ENCODE measurements around the gene RPAP2.

Gene RPAP2

GRCh38 chr1:92324784-92325183 is 25.9 kb downstream of the RPAP2 start:
- no peak overlapping the region for H3K4me3 ChIP-seq (ENCODE audit: low read depth, low read length)
- H3K4me1 ChIP-seq (ENCODE audit: control insufficient read depth, insufficient read depth, low read length) = no peaks in the 10 kb centered on the region
- H3K27ac ChIP-seq (ENCODE audit: low read depth, low read length) = no peak overlapping the region
- no peaks in the 10 kb centered on the region for H3K27me3 ChIP-seq (ENCODE audit: control insufficient read depth, insufficient read depth, low read length)
- no peak overlapping the region for H3K9ac ChIP-seq (ENCODE audit: low read length)
- peaks cover 57% of the 10 kb centered on the region for H3K36me3 ChIP-seq (ENCODE audit: control insufficient read depth, insufficient read depth, low read length)
- peaks cover 22% of the 10 kb centered on the region for H3K9me3 ChIP-seq (ENCODE audit: control insufficient read depth, insufficient read depth, low read depth, low read length)

- H3K4me3 ChIP-seq (ENCODE audit: low read depth, low read length) = no peak overlapping the region
Observed at GRCh38 chr1:92326681-92327080, 27.8 kb downstream of the RPAP2 start.

GRCh38 chr1:92327794-92328193 is 28.9 kb downstream of the RPAP2 start:
- peaks cover 22% of the 10 kb centered on the region for H3K9me3 ChIP-seq (ENCODE audit: control insufficient read depth, insufficient read depth, low read depth, low read length)
- peaks cover 50% of the 10 kb centered on the region for H3K36me3 ChIP-seq (ENCODE audit: control insufficient read depth, insufficient read depth, low read length)

More at GRCh38 chr1:92326681-92327080, 27.8 kb downstream of the RPAP2 start:
- Histone ChIP-seq H3K9ac (ENCODE audit: low read length) (no peak overlapping the region), H3K27ac (ENCODE audit: low read depth, low read length) (no peak overlapping the region), H3K27me3 (ENCODE audit: control insufficient read depth, insufficient read depth, low read length) (no peaks in the 10 kb centered on the region), H3K4me1 (ENCODE audit: control insufficient read depth, insufficient read depth, low read length) (no peaks in the 10 kb centered on the region), H3K36me3 (ENCODE audit: control insufficient read depth, insufficient read depth, low read length) (peaks cover 50% of the 10 kb centered on the region), H3K9me3 (ENCODE audit: control insufficient read depth, insufficient read depth, low read depth, low read length) (peaks cover 22% of the 10 kb centered on the region)

DNA sequence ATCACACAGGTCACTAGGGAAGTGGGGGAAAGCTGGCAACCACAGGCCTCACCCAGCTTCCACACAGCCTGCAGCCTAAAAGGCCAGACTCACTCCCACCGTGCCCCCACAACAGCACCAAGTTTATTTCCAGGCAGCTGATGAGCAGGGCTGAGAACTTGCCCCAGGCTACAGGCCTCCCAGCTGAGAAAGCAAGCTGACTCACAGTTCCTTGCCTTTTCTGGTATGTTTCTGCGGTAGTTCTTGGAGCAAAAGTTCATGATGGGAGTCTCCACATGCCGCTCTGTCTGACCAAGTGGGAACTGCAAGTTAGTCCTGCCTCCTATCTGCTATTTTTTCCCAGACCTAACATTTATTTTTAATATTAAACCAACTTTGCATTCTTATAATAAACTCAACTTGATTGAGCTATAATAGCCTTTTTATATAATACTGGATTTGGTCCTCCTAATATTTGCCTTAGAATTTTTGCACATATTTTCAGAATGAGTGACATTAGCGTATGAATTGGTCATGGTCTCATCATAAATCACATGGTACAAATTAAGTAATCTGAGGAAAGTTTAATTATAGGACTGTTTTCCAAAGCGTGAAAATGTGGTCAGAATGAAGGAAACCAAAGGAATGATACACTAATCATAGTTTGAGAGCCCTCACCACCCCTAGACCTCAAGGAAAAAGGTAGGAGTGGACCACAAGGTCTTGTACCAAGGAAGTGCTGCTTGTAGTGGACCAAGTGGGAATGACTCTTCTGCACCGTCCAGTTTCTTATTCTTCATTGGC is 30.7 kb downstream of the RPAP2 start:
- Histone ChIP-seq H3K27me3 (ENCODE audit: control insufficient read depth, insufficient read depth, low read length) (no peaks in the 10 kb centered on the region), H3K4me1 (ENCODE audit: control insufficient read depth, insufficient read depth, low read length) (no peaks in the 10 kb centered on the region), H3K9me3 (ENCODE audit: control insufficient read depth, insufficient read depth, low read depth, low read length) (peaks cover 22% of the 10 kb centered on the region), H3K9ac (ENCODE audit: low read length) (no peak overlapping the region), H3K36me3 (ENCODE audit: control insufficient read depth, insufficient read depth, low read length) (peaks cover 44% of the 10 kb centered on the region), H3K4me3 (ENCODE audit: low read depth, low read length) (no peak overlapping the region), H3K27ac (ENCODE audit: low read depth, low read length) (no peak overlapping the region)

More at GRCh38 chr1:92327794-92328193, 28.9 kb downstream of the RPAP2 start:
- H3K4me3 ChIP-seq (ENCODE audit: low read depth, low read length) = no peak overlapping the region
- H3K27ac ChIP-seq (ENCODE audit: low read depth, low read length) = no peak overlapping the region
- no peak overlapping the region for H3K9ac ChIP-seq (ENCODE audit: low read length)
- H3K27me3 ChIP-seq (ENCODE audit: control insufficient read depth, insufficient read depth, low read length) = no peaks in the 10 kb centered on the region
- H3K4me1 ChIP-seq (ENCODE audit: control insufficient read depth, insufficient read depth, low read length) = no peaks in the 10 kb centered on the region

- H3K4me3 ChIP-seq (ENCODE audit: low read depth, low read length) = no peak overlapping the region
- peaks cover 38% of the 10 kb centered on the region for H3K36me3 ChIP-seq (ENCODE audit: control insufficient read depth, insufficient read depth, low read length)
- no peak overlapping the region for H3K9ac ChIP-seq (ENCODE audit: low read length)
- no peaks in the 10 kb centered on the region for H3K27me3 ChIP-seq (ENCODE audit: control insufficient read depth, insufficient read depth, low read length)
- H3K9me3 ChIP-seq (ENCODE audit: control insufficient read depth, insufficient read depth, low read depth, low read length) = no peaks in the 10 kb centered on the region
- no peak overlapping the region for H3K27ac ChIP-seq (ENCODE audit: low read depth, low read length)
- no peaks in the 10 kb centered on the region for H3K4me1 ChIP-seq (ENCODE audit: control insufficient read depth, insufficient read depth, low read length)
Observed at GRCh38 chr1:92333668-92334067, 34.8 kb downstream of the RPAP2 start.

GRCh38 chr1:92340154-92340553 is 41.3 kb downstream of the RPAP2 start:
- Histone ChIP-seq H3K36me3 (ENCODE audit: control insufficient read depth, insufficient read depth, low read length) (peaks cover 28% of the 10 kb centered on the region), H3K9me3 (ENCODE audit: control insufficient read depth, insufficient read depth, low read depth, low read length) (no peaks in the 10 kb centered on the region), H3K9ac (ENCODE audit: low read length) (no peak overlapping the region), H3K4me3 (ENCODE audit: low read depth, low read length) (no peak overlapping the region), H3K27me3 (ENCODE audit: control insufficient read depth, insufficient read depth, low read length) (no peaks in the 10 kb centered on the region), H3K4me1 (ENCODE audit: control insufficient read depth, insufficient read depth, low read length) (no peaks in the 10 kb centered on the region), H3K27ac (ENCODE audit: low read depth, low read length) (no peak overlapping the region)

GRCh38 chr1:92342401-92342800 is 43.5 kb downstream of the RPAP2 start:
- H3K27me3 ChIP-seq (ENCODE audit: control insufficient read depth, insufficient read depth, low read length) = no peaks in the 10 kb centered on the region
- no peaks in the 10 kb centered on the region for H3K9me3 ChIP-seq (ENCODE audit: control insufficient read depth, insufficient read depth, low read depth, low read length)
- no peak overlapping the region for H3K27ac ChIP-seq (ENCODE audit: low read depth, low read length)
- H3K9ac ChIP-seq (ENCODE audit: low read length) = no peak overlapping the region
- H3K36me3 ChIP-seq (ENCODE audit: control insufficient read depth, insufficient read depth, low read length) = peaks cover 27% of the 10 kb centered on the region
- no peaks in the 10 kb centered on the region for H3K4me1 ChIP-seq (ENCODE audit: control insufficient read depth, insufficient read depth, low read length)
- H3K4me3 ChIP-seq (ENCODE audit: low read depth, low read length) = no peak overlapping the region

DNA sequence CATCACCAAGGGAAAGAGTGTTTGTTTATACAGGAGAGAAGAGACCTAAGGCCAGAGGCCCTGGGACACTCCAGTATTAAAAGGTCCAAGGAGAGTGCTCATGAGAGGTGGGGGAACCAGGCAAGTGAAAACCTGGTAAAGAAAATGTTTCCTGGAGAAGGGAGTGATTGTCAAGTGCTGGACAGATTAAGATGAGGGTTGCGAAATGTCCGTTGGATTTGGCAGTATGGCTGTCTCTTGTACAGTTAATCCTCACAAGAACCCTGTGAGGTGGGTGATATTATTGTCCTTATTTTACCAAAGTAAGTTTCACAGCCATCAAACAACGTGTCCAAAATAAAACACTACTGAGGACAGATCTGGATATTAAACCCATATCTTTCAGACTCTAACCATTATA is 44.2 kb downstream of the RPAP2 start:
- Histone ChIP-seq H3K9me3 (ENCODE audit: control insufficient read depth, insufficient read depth, low read depth, low read length) (no peaks in the 10 kb centered on the region), H3K4me1 (ENCODE audit: control insufficient read depth, insufficient read depth, low read length) (no peaks in the 10 kb centered on the region), H3K9ac (ENCODE audit: low read length) (no peak overlapping the region), H3K27me3 (ENCODE audit: control insufficient read depth, insufficient read depth, low read length) (no peaks in the 10 kb centered on the region), H3K27ac (ENCODE audit: low read depth, low read length) (no peak overlapping the region), H3K4me3 (ENCODE audit: low read depth, low read length) (no peak overlapping the region), H3K36me3 (ENCODE audit: control insufficient read depth, insufficient read depth, low read length) (peaks cover 30% of the 10 kb centered on the region)

- peaks cover 49% of the 10 kb centered on the region for H3K36me3 ChIP-seq (ENCODE audit: control insufficient read depth, insufficient read depth, low read length)
- H3K9me3 ChIP-seq (ENCODE audit: control insufficient read depth, insufficient read depth, low read depth, low read length) = peaks cover 3% of the 10 kb centered on the region; the same call in 1 of the 2 replicates
- H3K9ac ChIP-seq (ENCODE audit: low read length) = no peak overlapping the region
- no peaks in the 10 kb centered on the region for H3K4me1 ChIP-seq (ENCODE audit: control insufficient read depth, insufficient read depth, low read length)
- H3K4me3 ChIP-seq (ENCODE audit: low read depth, low read length) = no peak overlapping the region
- H3K27ac ChIP-seq (ENCODE audit: low read depth, low read length) = no peak overlapping the region
- no peaks in the 10 kb centered on the region for H3K27me3 ChIP-seq (ENCODE audit: control insufficient read depth, insufficient read depth, low read length)
Observed at GRCh38 chr1:92346866-92347640, 48.2 kb downstream of the RPAP2 start.

DNA sequence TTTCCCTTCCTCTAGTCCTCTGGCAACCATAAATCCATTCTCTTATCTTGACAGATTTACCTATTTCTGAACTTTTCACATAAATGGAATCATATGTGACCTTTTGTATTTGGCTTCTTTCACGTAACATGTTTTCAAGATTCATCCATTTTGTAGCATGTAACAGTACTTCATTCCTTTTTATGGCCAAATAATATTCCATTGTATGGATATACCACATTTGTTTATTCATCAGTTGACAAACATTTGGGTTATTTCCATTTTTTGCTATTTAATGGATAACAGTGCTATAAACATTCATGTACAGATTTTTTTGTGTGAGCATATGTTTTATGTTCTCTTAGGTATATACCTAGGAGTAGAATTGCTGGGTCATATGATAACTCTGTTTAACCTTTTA is 54.0 kb downstream of the RPAP2 start:
- Histone ChIP-seq H3K36me3 (ENCODE audit: control insufficient read depth, insufficient read depth, low read length) (peaks cover 51% of the 10 kb centered on the region), H3K4me3 (ENCODE audit: low read depth, low read length) (no peak overlapping the region), H3K27me3 (ENCODE audit: control insufficient read depth, insufficient read depth, low read length) (no peaks in the 10 kb centered on the region), H3K4me1 (ENCODE audit: control insufficient read depth, insufficient read depth, low read length) (no peaks in the 10 kb centered on the region), H3K9ac (ENCODE audit: low read length) (no peak overlapping the region), H3K27ac (ENCODE audit: low read depth, low read length) (no peak overlapping the region), H3K9me3 (ENCODE audit: control insufficient read depth, insufficient read depth, low read depth, low read length) (peaks cover 10% of the 10 kb centered on the region)

- Histone ChIP-seq H3K27ac (ENCODE audit: low read depth, low read length) (no peak overlapping the region), H3K9me3 (ENCODE audit: control insufficient read depth, insufficient read depth, low read depth, low read length) (peaks cover 10% of the 10 kb centered on the region), H3K9ac (ENCODE audit: low read length) (no peak overlapping the region), H3K27me3 (ENCODE audit: control insufficient read depth, insufficient read depth, low read length) (no peaks in the 10 kb centered on the region), H3K4me3 (ENCODE audit: low read depth, low read length) (no peak overlapping the region), H3K4me1 (ENCODE audit: control insufficient read depth, insufficient read depth, low read length) (no peaks in the 10 kb centered on the region), H3K36me3 (ENCODE audit: control insufficient read depth, insufficient read depth, low read length) (peaks cover 41% of the 10 kb centered on the region)
Observed at GRCh38 chr1:92354259-92354658, 55.4 kb downstream of the RPAP2 start.

Data from HUES6 (cell line).